ENCODE data around the gene MGA.

GRCh38 chr15:41629463-41629862 lies 30.7 kb upstream of the MGA start:
- TF ChIP-seq, protein P1, sequence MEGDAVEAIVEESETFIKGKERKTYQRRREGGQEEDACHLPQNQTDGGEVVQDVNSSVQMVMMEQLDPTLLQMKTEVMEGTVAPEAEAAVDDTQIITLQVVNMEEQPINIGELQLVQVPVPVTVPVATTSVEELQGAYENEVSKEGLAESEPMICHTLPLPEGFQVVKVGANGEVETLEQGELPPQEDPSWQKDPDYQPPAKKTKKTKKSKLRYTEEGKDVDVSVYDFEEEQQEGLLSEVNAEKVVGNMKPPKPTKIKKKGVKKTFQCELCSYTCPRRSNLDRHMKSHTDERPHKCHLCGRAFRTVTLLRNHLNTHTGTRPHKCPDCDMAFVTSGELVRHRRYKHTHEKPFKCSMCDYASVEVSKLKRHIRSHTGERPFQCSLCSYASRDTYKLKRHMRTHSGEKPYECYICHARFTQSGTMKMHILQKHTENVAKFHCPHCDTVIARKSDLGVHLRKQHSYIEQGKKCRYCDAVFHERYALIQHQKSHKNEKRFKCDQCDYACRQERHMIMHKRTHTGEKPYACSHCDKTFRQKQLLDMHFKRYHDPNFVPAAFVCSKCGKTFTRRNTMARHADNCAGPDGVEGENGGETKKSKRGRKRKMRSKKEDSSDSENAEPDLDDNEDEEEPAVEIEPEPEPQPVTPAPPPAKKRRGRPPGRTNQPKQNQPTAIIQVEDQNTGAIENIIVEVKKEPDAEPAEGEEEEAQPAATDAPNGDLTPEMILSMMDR (IDR thresholded peaks at IDR 0.05; ENCODE audit: low read depth, low read length, poor library complexity, severe bottlenecking), result no peak
- no peak for TF ChIP-seq EZH2phosphoT487 (IDR thresholded peaks at IDR 0.05; ENCODE audit: borderline replicate concordance, low read length)

Measured in DOHH2 (cell line).